HCT116 (cell line): Measurements from ENCODE around the gene SHTN1. TPM values are rescaled to one million over a fixed set of nuclear protein-coding genes. Genes with fewer than 3 reads are reported as not detected.

Experiments used
- ATAC-seq: fragments of 200-7000 bp; cut with Tn5 transposase; 2 replicates; pipeline ENCODE4 v1.9.1; 2020; ENCODE audit warnings: mild to moderate bottlenecking, moderate library complexity
- BruUV-seq: library from RNA; stranded (reverse); fragments of 400-500 nt; replicated peaks from 2 replicates; lab custom pipeline; 2021; lab: Mats Ljungman, UMichigan
- CTCF ChIA-PET: fragments of 300-600 bp; sonication (Branson Sonifier 250); formaldehyde crosslinking; loops from one replicate; lab custom pipeline; 2021; ENCODE audit warnings: antibody characterized with exemption; lab: Charles Lee
- POLR2A ChIA-PET: fragments of 300-600, 350-600 bp; sonication (Branson Sonifier 250); formaldehyde crosslinking; loops from one replicate; lab custom pipeline; 2021; ENCODE audit warnings: antibody characterized with exemption; lab: Charles Lee
- RAD21 ChIA-PET, 2 experiments: fragments of 300-600 bp; sonication (Branson Sonifier 250); formaldehyde crosslinking; loops; one replicate each; lab custom pipeline; 2023; ENCODE audit warnings: low total read pairs in 2 of 2; ENCODE audit not compliant: uncharacterized antibody in 2 of 2, unreplicated experiment in 2 of 2, low non-redundant PET in 1 of 2; lab: Charles Lee
- DNase-seq: peaks from one replicate; pipeline ENCODE4 v3.0.0-alpha.2; 2010; ENCODE audit warnings: low read depth, low spot score
- H2AFZ ChIP-seq: fragments of 200-600 bp; shearing (Covaris generic), sonication (generic); 2 replicates; pipeline ENCODE4 v1.6.1; 2017; ENCODE audit warnings: low read depth, mixed run types, mixed read lengths, antibody characterized with exemption, low read length; ENCODE audit not compliant: poor library complexity, severe bottlenecking
- H3K27ac ChIP-seq: 2 replicates; pipeline ENCODE4 v1.5.1; 2012; ENCODE audit warnings: low read depth, low read length
- H3K27me3 ChIP-seq: fragments of 200-600 bp; sonication (generic); 2 replicates; pipeline ENCODE4 v1.6.1; 2016; ENCODE audit warnings: mixed run types, low read length, mixed read lengths; ENCODE audit not compliant: insufficient read depth
- H3K36me3 ChIP-seq, 2 experiments: fragments of 200-500 bp in 1 of 2; fragments of 200-600 bp in 1 of 2; sonication (Bioruptor generic) in 1 of 2; sonication (generic) in 1 of 2; 2 replicates each; pipeline versions ENCODE4 v1.5.1 to v1.6.1; 2014 to 2016; ENCODE audit warnings: low read length in 2 of 2, inconsistent platforms in 1 of 2, mixed read lengths in 1 of 2, mixed run types in 1 of 2; ENCODE audit not compliant: insufficient read depth in 2 of 2, control insufficient read depth in 1 of 2
- H3K4me1 ChIP-seq, 2 experiments: fragments of 200-600 bp in 1 of 2; sonication (generic) in 1 of 2; 2 replicates each; pipeline versions ENCODE4 v1.5.1 to v1.6.1; 2012 to 2017; ENCODE audit warnings: low read length in 2 of 2, inconsistent platforms in 1 of 2, mild to moderate bottlenecking in 1 of 2, mixed read lengths in 1 of 2, mixed run types in 1 of 2, moderate library complexity in 1 of 2; ENCODE audit not compliant: insufficient read depth in 2 of 2, control insufficient read depth in 1 of 2
- H3K4me2 ChIP-seq: fragments of 200-600 bp; sonication (generic); 2 replicates; pipeline ENCODE4 v1.6.1; 2017; ENCODE audit warnings: mixed run types, low read length, mixed read lengths
- H3K4me3 ChIP-seq, 2 experiments: fragments of 200-600 bp in 1 of 2; sonication (generic) in 1 of 2; replicated peaks in 1 of 2; 2 replicates each; pipeline ENCODE4 v1.5.1; 2011 to 2016; ENCODE audit warnings: low read length in 2 of 2, control low read depth in 1 of 2, low read depth in 1 of 2, mild to moderate bottlenecking in 1 of 2, mixed read lengths in 1 of 2, mixed run types in 1 of 2
- H3K79me2 ChIP-seq: fragments of 200-600 bp; sonication (generic); 2 replicates; pipeline ENCODE4 v1.6.1; 2017; ENCODE audit warnings: mild to moderate bottlenecking, mixed run types, low read length, moderate library complexity, mixed read lengths; ENCODE audit not compliant: insufficient read depth
- H3K9ac ChIP-seq: fragments of 200-600 bp; sonication (generic); 2 replicates; pipeline ENCODE4 v1.6.1; 2016; ENCODE audit warnings: low read length, mixed read lengths
- H3K9me2 ChIP-seq: fragments of 200-600 bp; sonication (generic), shearing (Covaris generic); 2 replicates; pipeline ENCODE4 v1.6.1; 2017; ENCODE audit warnings: mixed run types, mild to moderate bottlenecking, moderate library complexity; ENCODE audit not compliant: insufficient read depth
- H3K9me3 ChIP-seq, 2 experiments: fragments of 200-500 bp in 1 of 2; fragments of 200-600 bp in 1 of 2; sonication (Bioruptor generic) in 1 of 2; sonication (generic) in 1 of 2; 2 replicates each; pipeline ENCODE4 v1.6.1; 2014 to 2017; ENCODE audit warnings: low read length in 2 of 2, mixed read lengths in 2 of 2, inconsistent platforms in 1 of 2, low read depth in 1 of 2, mild to moderate bottlenecking in 1 of 2, mixed run types in 1 of 2, moderate library complexity in 1 of 2; ENCODE audit not compliant: control insufficient read depth in 1 of 2, insufficient read depth in 1 of 2
- H4K20me1 ChIP-seq: fragments of 200-600 bp; sonication (generic), shearing (Covaris generic); 2 replicates; pipeline ENCODE4 v1.6.1; 2017; ENCODE audit warnings: mixed run types, mild to moderate bottlenecking, moderate library complexity; ENCODE audit not compliant: insufficient read depth
- CBX3 ChIP-seq: IDR thresholded peaks from 2 replicates; pipeline ENCODE4 v1.6.1; 2012; ENCODE audit warnings: low read depth
- CEBPB ChIP-seq: IDR thresholded peaks from 2 replicates; pipeline ENCODE4 v1.6.1; 2012; ENCODE audit warnings: low read depth
- EGR1 ChIP-seq: IDR thresholded peaks from 2 replicates; pipeline ENCODE4 v1.6.1; 2012; ENCODE audit warnings: low read depth
- ELF1 ChIP-seq: IDR thresholded peaks from 2 replicates; pipeline ENCODE4 v1.6.1; 2012; ENCODE audit warnings: low read depth, borderline replicate concordance
- EZH2 ChIP-seq: fragments of 200-600 bp; sonication (generic); IDR thresholded peaks from 2 replicates; pipeline ENCODE4 v1.6.1; 2017; ENCODE audit warnings: antibody characterized with exemption, mixed run types
- EZH2phosphoT487 ChIP-seq: fragments of 200-600 bp; IDR thresholded peaks from 2 replicates; pipeline ENCODE4 v1.6.1; 2018; ENCODE audit warnings: antibody characterized with exemption, borderline replicate concordance
- FOSL1 ChIP-seq: IDR thresholded peaks from 2 replicates; pipeline ENCODE4 v1.6.1; 2012; ENCODE audit warnings: low read depth
- JUND ChIP-seq: IDR thresholded peaks from 2 replicates; pipeline ENCODE4 v1.6.1; 2012
- MAX ChIP-seq: IDR thresholded peaks from 2 replicates; pipeline ENCODE4 v1.6.1; 2012
- POLR2A ChIP-seq: IDR thresholded peaks from 2 replicates; pipeline ENCODE4 v1.7.0; 2011; ENCODE audit warnings: borderline replicate concordance; ENCODE audit not compliant: insufficient read depth, insufficient read length; ENCODE audit errors: extremely low read depth
- POLR2AphosphoS5 ChIP-seq: IDR thresholded peaks from 2 replicates; pipeline ENCODE4 v1.6.1; 2011; ENCODE audit warnings: mild to moderate bottlenecking, low read depth, low read length, moderate library complexity
- RAD21 ChIP-seq: IDR thresholded peaks from 2 replicates; pipeline ENCODE4 v1.6.1; 2012; ENCODE audit warnings: low read depth, mild to moderate bottlenecking
- SIN3A ChIP-seq: IDR thresholded peaks from 2 replicates; pipeline ENCODE4 v1.6.1; 2012; ENCODE audit warnings: low read depth
- SP1 ChIP-seq: IDR thresholded peaks from 2 replicates; pipeline ENCODE4 v1.6.1; 2012; ENCODE audit warnings: low read depth
- SRF ChIP-seq: IDR thresholded peaks from 2 replicates; pipeline ENCODE4 v1.6.1; 2012; ENCODE audit warnings: low read depth
- TCF7L2 ChIP-seq: IDR thresholded peaks from 2 replicates; pipeline ENCODE4 v1.7.0; 2011; ENCODE audit warnings: borderline replicate concordance, inconsistent platforms; ENCODE audit not compliant: insufficient read depth, insufficient read length; ENCODE audit errors: extremely low read depth
- YY1 ChIP-seq: IDR thresholded peaks from 2 replicates; pipeline ENCODE4 v1.6.1; 2011; ENCODE audit warnings: low read length, low read depth, moderate library complexity, mild to moderate bottlenecking; ENCODE audit not compliant: insufficient replicate concordance; ENCODE audit errors: extremely low read depth
- ZBTB33 ChIP-seq: IDR thresholded peaks from 2 replicates; pipeline ENCODE4 v1.6.1; 2011; ENCODE audit warnings: mild to moderate bottlenecking, low read length, moderate library complexity; ENCODE audit not compliant: insufficient replicate concordance; ENCODE audit errors: extremely low read depth
- ZFX ChIP-seq: fragments of 450-650 bp; IDR thresholded peaks from 2 replicates; pipeline ENCODE4 v1.6.1; 2017
- ZNF274 ChIP-seq: fragments of 200-500 bp; sonication (Bioruptor generic); IDR thresholded peaks from 2 replicates; pipeline ENCODE4 v1.6.1; 2014; ENCODE audit warnings: mild to moderate bottlenecking, low read depth, low read length, inconsistent platforms
- intact Hi-C: fragments of 100-400 bp; cut with micrococcal nuclease; formaldehyde crosslinking; loops from 2 replicates; pipeline ENCODE4 v1.10.0; 2022
- total RNA-seq: library from RNA; stranded (reverse); gene quantifications from one replicate; pipeline ENCODE4 v1.2.1, GENCODE V29; 2021; ENCODE audit not compliant: unreplicated experiment
- TF ChIP-seq, protein P1 (sequence below), 3 experiments: fragments of 200-600 bp in 1 of 3; sonication (generic) in 1 of 3; IDR thresholded peaks in 2 of 3; conservative IDR thresholded peaks in 1 of 3; 2 replicates each; pipeline ENCODE4 v1.5.1; 2012 to 2017; ENCODE audit warnings: low read depth in 2 of 3, low read length in 2 of 3, antibody characterized with exemption in 1 of 3, borderline replicate concordance in 1 of 3, control low read depth in 1 of 3, mild to moderate bottlenecking in 1 of 3, mixed read lengths in 1 of 3, mixed run types in 1 of 3, moderate library complexity in 1 of 3; ENCODE audit not compliant: insufficient read depth in 1 of 3
- TF ChIP-seq, protein P2 (sequence below): IDR thresholded peaks from 2 replicates; pipeline ENCODE4 v1.6.1; 2012

Gene SHTN1
- total RNA-seq, 1 experiment from 2014 or later = 64.0 TPM

- ChIA-PET POLR2A (interaction anchor here (0.8 kb wide), 1 partner anchor 14 kb away, joined by 4 read pairs; no protein-coding TSS in a partner anchor), RAD21 (no interaction called here), CTCF (interaction anchor here (0.7 to 2.1 kb wide), 7 partner anchors 58 to 216 kb away, joined by 3 to 8 read pairs (median 5); no protein-coding TSS in a partner anchor)
- H3K9me2 ChIP-seq = no peaks in the 10 kb centered on the region
- ATAC-seq = peak; percentile 67
- peaks cover 0 to 9% of the 10 kb centered on the region in 2 experiments; a peak in 1 of 4 replicates for H3K36me3 ChIP-seq
- H3K4me1 ChIP-seq = peaks cover 25 to 36% of the 10 kb centered on the region in 2 experiments
- H2AFZ ChIP-seq = no peak overlapping the region
- H3K9ac ChIP-seq = peak overlapping the region; percentile 93
- no peaks in the 10 kb centered on the region for H3K27me3 ChIP-seq
- H3K27ac ChIP-seq = peak overlapping the region; percentile 92
- intact Hi-C loops = loop anchor here (1.0 to 5.0 kb wide), 2 partner anchors 57 to 163 kb away; no protein-coding TSS in a partner anchor
- H4K20me1 ChIP-seq = no peaks in the 10 kb centered on the region
- peak; percentile 67 for DNase-seq
- no peaks in the 10 kb centered on the region for H3K9me3 ChIP-seq
- H3K4me3 ChIP-seq = peak overlapping the region; percentile 85 to 89
- BruUV-seq = TSS peak; percentile 43
- peaks cover 51% of the 10 kb centered on the region for H3K79me2 ChIP-seq
- H3K4me2 ChIP-seq = peak overlapping the region; percentile 95
- TF ChIP-seq RAD21 (no peak), EZH2phosphoT487 (no peak), YY1 (no peak), ZBTB33 (no peak), CBX3 (no peak), FOSL1 (no peak), ZNF274 (no peak), JUND (no peak), SRF (no peak), ZFX (peak; percentile 84), ELF1 (no peak), MAX (peak; percentile 6; the same call in 1 of the 2 replicates), CEBPB (no peak), EZH2 (no peak), SIN3A (no peak), EGR1 (no peak; the same call in 1 of the 2 replicates), POLR2AphosphoS5 (peak; percentile 13; the same call in 1 of the 2 replicates), POLR2A (no peak), SP1 (no peak), TCF7L2 (no peak)
- TF ChIP-seq, protein P1, sequence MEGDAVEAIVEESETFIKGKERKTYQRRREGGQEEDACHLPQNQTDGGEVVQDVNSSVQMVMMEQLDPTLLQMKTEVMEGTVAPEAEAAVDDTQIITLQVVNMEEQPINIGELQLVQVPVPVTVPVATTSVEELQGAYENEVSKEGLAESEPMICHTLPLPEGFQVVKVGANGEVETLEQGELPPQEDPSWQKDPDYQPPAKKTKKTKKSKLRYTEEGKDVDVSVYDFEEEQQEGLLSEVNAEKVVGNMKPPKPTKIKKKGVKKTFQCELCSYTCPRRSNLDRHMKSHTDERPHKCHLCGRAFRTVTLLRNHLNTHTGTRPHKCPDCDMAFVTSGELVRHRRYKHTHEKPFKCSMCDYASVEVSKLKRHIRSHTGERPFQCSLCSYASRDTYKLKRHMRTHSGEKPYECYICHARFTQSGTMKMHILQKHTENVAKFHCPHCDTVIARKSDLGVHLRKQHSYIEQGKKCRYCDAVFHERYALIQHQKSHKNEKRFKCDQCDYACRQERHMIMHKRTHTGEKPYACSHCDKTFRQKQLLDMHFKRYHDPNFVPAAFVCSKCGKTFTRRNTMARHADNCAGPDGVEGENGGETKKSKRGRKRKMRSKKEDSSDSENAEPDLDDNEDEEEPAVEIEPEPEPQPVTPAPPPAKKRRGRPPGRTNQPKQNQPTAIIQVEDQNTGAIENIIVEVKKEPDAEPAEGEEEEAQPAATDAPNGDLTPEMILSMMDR (IDR thresholded peaks at IDR 0.05 in 2 of 3, conservative IDR thresholded peaks at IDR 0.05 in 1 of 3; ENCODE audit: borderline replicate concordance in 1 of 3, insufficient read depth in 1 of 3, low read depth in 2 of 3, low read length in 2 of 3) = peak in 2 of 3 experiments; percentile 12 to 22; a peak in 2 of 6 replicates
- TF ChIP-seq, protein P2, sequence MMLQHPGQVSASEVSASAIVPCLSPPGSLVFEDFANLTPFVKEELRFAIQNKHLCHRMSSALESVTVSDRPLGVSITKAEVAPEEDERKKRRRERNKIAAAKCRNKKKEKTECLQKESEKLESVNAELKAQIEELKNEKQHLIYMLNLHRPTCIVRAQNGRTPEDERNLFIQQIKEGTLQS = no peak
Measured at GRCh38 chr10:117004227-117005025, 561 bp downstream of the SHTN1 start.
